Activated T-helper 1 cell treated with anti-CD3 and anti-CD28 coated beads, Interleukin-12 subunit alpha, Interleukin-12 subunit beta, Interleukin-2, Interleukin-4 antibody, amounts not matched to agents 30 ng/mL and 10 ng/mL and 1 ng/mL, durations not matched to agents 14 hours and 24 hours and 36 hours (primary cell): ENCODE measurements around the gene TUFT1. TPM values are rescaled to one million over a fixed set of nuclear protein-coding genes. Genes with fewer than 3 reads are reported as not detected.

ENCODE experiments used
- DNase-seq: peaks from one replicate; pipeline ENCODE4 v3.0.0; 2021; ENCODE audit warnings: low spot score
- H3K27ac Mint-ChIP-seq: one replicate; pipeline ENCODE4 v1.8.0; 2021; ENCODE audit warnings: mild to moderate bottlenecking, mixed read lengths
- H3K27me3 Mint-ChIP-seq: one replicate; pipeline ENCODE4 v1.8.0; 2022; ENCODE audit warnings: mild to moderate bottlenecking, moderate library complexity, mixed read lengths; ENCODE audit not compliant: insufficient read depth
- H3K36me3 Mint-ChIP-seq: one replicate; pipeline ENCODE4 v1.8.0; 2021; ENCODE audit warnings: low read depth, mixed read lengths
- H3K4me1 Mint-ChIP-seq: one replicate; pipeline ENCODE4 v1.8.0; 2021; ENCODE audit warnings: low read depth, mixed read lengths
- H3K4me3 Mint-ChIP-seq: one replicate; pipeline ENCODE4 v1.8.0; 2021; ENCODE audit warnings: mild to moderate bottlenecking, moderate library complexity, mixed read lengths
- H3K9me3 Mint-ChIP-seq: one replicate; pipeline ENCODE4 v1.8.0; 2021; ENCODE audit warnings: mixed read lengths
- intact Hi-C: fragments of 100-400 bp; cut with micrococcal nuclease; formaldehyde crosslinking; loops from one replicate; pipeline ENCODE4 v1.15.1; 2024
- total RNA-seq: library from RNA; stranded (reverse); gene quantifications from 2 replicates; pipeline ENCODE4 v1.2.3, GENCODE V29; 2022

Gene TUFT1
- total RNA-seq, 1 donor from 2014 or later, result 1.9 TPM

DNA sequence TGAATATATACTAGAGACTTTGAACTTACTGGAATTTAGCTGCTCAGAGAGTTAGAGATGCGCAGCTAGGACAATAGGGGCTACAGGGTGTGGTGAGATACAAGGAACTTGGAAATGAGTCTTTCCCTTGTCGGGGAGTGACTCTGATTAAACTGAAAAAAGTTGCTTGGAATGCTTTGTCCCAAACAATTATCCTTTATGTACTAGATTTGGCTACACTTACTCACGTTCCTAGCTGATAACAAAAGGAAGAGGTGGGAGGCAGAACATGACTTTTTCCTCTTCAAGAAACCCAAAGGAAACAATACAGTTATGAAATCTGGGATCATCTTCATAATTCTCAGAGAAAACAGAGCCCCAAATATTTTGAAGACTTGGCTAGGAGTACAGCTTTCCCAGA, 35.9 kb upstream of the TUFT1 start:
- H3K36me3 Mint-ChIP-seq, result no peaks in the 10 kb centered on the region
- intact Hi-C loops, result no loop called here

GRCh38 chr1:151504759-151505158, 35.4 kb upstream of the TUFT1 start:
- Mint-ChIP-seq H3K27me3 (peaks cover 20% of the 10 kb centered on the region), H3K27ac (no peak overlapping the region), H3K36me3 (no peaks in the 10 kb centered on the region), H3K4me3 (no peak overlapping the region), H3K4me1 (no peaks in the 10 kb centered on the region), H3K9me3 (no peaks in the 10 kb centered on the region)
- intact Hi-C loops, result no loop called here
- DNase-seq, result no peak

More for the DNA sequence above, 35.9 kb upstream of the TUFT1 start:
- H3K27ac Mint-ChIP-seq, result no peak overlapping the region
- H3K27me3 Mint-ChIP-seq, result peaks cover 20% of the 10 kb centered on the region
- H3K4me3 Mint-ChIP-seq, result no peak overlapping the region
- no peaks in the 10 kb centered on the region for H3K9me3 Mint-ChIP-seq
- DNase-seq, result no peak
- H3K4me1 Mint-ChIP-seq, result no peaks in the 10 kb centered on the region

GRCh38 chr1:151508833-151509232, 31.3 kb upstream of the TUFT1 start:
- intact Hi-C loops, result no loop called here
- no peak overlapping the region for H3K4me3 Mint-ChIP-seq
- no peak overlapping the region for H3K27ac Mint-ChIP-seq
- no peak for DNase-seq
- no peaks in the 10 kb centered on the region for H3K36me3 Mint-ChIP-seq
- H3K27me3 Mint-ChIP-seq, result peaks cover 28% of the 10 kb centered on the region
- no peaks in the 10 kb centered on the region for H3K9me3 Mint-ChIP-seq
- H3K4me1 Mint-ChIP-seq, result peaks cover 27% of the 10 kb centered on the region

DNA sequence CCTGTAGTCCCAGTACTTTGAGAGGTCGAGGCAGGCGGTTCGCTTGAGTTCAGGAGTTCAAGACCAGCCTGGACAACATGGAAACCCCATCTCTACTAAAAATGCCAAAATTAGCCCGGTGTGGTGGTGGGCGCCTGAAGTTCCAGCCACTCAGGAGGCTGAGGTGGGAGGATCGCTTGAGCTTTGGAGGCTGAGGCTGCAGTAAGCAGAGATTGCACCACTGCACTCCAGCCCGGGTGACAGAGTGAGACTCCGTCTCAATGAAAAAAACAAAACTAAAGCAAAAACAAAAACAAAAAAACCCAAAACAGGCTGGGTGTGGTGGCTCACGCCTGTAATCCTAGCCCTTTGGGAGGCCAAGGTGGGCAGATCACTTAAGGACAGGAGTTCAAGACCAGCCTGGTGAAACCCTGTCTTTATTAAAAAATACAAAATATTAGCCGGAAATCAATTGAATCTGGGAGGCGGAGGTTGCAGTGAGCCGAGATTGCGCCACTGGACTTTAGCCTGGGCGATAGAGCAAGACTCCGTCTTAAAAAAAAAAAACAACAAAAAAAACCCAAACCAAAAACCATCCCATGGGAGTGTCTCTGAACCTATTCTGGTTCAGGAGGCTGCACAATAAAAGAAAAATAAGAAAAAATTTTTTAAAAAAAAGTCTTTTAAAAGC, 30.6 kb upstream of the TUFT1 start:
- no peak overlapping the region for H3K27ac Mint-ChIP-seq
- H3K36me3 Mint-ChIP-seq, result no peaks in the 10 kb centered on the region
- DNase-seq, result no peak
- peaks cover 32% of the 10 kb centered on the region for H3K4me1 Mint-ChIP-seq
- intact Hi-C loops, result loop anchor here (2.0 kb wide), 1 partner anchor 65 kb away; no protein-coding TSS in a partner anchor
- H3K27me3 Mint-ChIP-seq, result peaks cover 28% of the 10 kb centered on the region
- no peak overlapping the region for H3K4me3 Mint-ChIP-seq
- no peaks in the 10 kb centered on the region for H3K9me3 Mint-ChIP-seq

DNA sequence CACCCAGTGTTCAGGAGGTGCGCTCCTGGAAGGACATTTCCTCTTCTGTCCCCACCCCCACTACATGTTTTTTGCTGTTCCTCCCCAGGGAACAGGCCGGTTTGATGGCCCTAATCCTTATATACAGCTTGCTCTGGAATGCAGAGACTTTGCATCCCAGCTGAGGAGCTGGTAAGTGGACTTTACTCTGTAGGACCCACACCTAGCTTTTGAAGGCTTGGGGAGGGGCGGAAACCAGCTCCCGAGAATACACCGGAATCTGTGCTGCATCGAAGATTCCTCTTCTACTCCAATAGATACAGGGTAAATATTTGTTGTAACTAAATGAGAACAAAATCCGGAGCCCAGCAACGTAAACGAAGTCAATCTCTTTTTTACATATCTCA, 30.1 kb upstream of the TUFT1 start:
- Mint-ChIP-seq H3K27ac (no peak overlapping the region), H3K27me3 (peaks cover 28% of the 10 kb centered on the region), H3K9me3 (no peaks in the 10 kb centered on the region), H3K4me1 (peaks cover 32% of the 10 kb centered on the region), H3K4me3 (peak overlapping the region; percentile 85), H3K36me3 (no peaks in the 10 kb centered on the region)
- intact Hi-C loops, result loop anchor here (2.0 kb wide), 1 partner anchor 65 kb away; no protein-coding TSS in a partner anchor
- no peak for DNase-seq

GRCh38 chr1:151510614-151510956, 29.5 kb upstream of the TUFT1 start:
- Mint-ChIP-seq H3K4me1 (peaks cover 32% of the 10 kb centered on the region), H3K36me3 (no peaks in the 10 kb centered on the region), H3K4me3 (peak overlapping the region; percentile 85), H3K27ac (peak overlapping the region; percentile 47), H3K9me3 (no peaks in the 10 kb centered on the region), H3K27me3 (peaks cover 24% of the 10 kb centered on the region)
- no peak for DNase-seq
- intact Hi-C loops, result loop anchor here (2.0 kb wide), 1 partner anchor 66 kb away; no protein-coding TSS in a partner anchor

- no peaks in the 10 kb centered on the region for H3K9me3 Mint-ChIP-seq
- peaks cover 32% of the 10 kb centered on the region for H3K4me1 Mint-ChIP-seq
- H3K27me3 Mint-ChIP-seq, result peaks cover 21% of the 10 kb centered on the region
- peak within 1 kb of the TSS; percentile 47 for H3K27ac Mint-ChIP-seq
- H3K36me3 Mint-ChIP-seq, result no peaks in the 10 kb centered on the region
- peak within 1 kb of the TSS; percentile 85 for H3K4me3 Mint-ChIP-seq
- DNase-seq, result peak; percentile 85
- intact Hi-C loops, result loop anchor here (1.0 to 2.0 kb wide), 3 partner anchors 29 to 66 kb away; partner anchors contain the start of gene TUFT1
These were observed 29.0 kb upstream of the TUFT1 start, which contains the start of gene CGN for GRCh38 chr1:151510957-151511635. Gene CGN, plus strand, starts transcription at chr1:151511387. Its CDS starts 7,133 bp downstream, at chr1:151518520.

GRCh38 chr1:151511636-151512215, 28.4 kb upstream of the TUFT1 start:
- DNase-seq, result peak; percentile 6
- Mint-ChIP-seq H3K4me3 (peak overlapping the region; percentile 76), H3K9me3 (no peaks in the 10 kb centered on the region), H3K27me3 (peaks cover 17% of the 10 kb centered on the region), H3K4me1 (peaks cover 32% of the 10 kb centered on the region), H3K36me3 (no peaks in the 10 kb centered on the region), H3K27ac (no peak overlapping the region)
- intact Hi-C loops, result loop anchor here (1.0 to 2.0 kb wide), 3 partner anchors 29 to 67 kb away; partner anchors contain the start of gene TUFT1

DNA sequence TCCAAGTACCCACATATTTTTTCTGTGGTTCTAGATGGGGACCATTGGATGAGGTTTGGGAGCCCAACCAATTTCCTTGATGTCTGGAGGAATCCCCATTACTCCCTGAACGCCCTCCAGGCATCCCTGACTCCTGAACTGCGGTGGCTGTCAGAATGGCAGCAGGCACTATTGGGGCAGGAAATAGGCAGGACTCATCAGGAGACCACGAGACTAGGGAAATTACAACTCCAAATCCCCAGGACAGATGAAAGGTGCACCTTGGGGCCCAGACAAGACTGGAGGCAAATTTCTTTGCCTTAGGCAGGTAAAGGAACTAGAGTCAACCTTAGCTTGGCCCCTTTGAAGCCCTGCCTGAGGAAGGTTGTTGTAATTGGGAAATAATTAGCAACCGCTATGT, 27.8 kb upstream of the TUFT1 start:
- H3K4me3 Mint-ChIP-seq, result peak overlapping the region; percentile 76
- intact Hi-C loops, result no loop called here
- no peak overlapping the region for H3K27ac Mint-ChIP-seq
- no peak for DNase-seq
- H3K9me3 Mint-ChIP-seq, result no peaks in the 10 kb centered on the region
- H3K36me3 Mint-ChIP-seq, result no peaks in the 10 kb centered on the region
- peaks cover 32% of the 10 kb centered on the region for H3K4me1 Mint-ChIP-seq
- peaks cover 15% of the 10 kb centered on the region for H3K27me3 Mint-ChIP-seq

DNA sequence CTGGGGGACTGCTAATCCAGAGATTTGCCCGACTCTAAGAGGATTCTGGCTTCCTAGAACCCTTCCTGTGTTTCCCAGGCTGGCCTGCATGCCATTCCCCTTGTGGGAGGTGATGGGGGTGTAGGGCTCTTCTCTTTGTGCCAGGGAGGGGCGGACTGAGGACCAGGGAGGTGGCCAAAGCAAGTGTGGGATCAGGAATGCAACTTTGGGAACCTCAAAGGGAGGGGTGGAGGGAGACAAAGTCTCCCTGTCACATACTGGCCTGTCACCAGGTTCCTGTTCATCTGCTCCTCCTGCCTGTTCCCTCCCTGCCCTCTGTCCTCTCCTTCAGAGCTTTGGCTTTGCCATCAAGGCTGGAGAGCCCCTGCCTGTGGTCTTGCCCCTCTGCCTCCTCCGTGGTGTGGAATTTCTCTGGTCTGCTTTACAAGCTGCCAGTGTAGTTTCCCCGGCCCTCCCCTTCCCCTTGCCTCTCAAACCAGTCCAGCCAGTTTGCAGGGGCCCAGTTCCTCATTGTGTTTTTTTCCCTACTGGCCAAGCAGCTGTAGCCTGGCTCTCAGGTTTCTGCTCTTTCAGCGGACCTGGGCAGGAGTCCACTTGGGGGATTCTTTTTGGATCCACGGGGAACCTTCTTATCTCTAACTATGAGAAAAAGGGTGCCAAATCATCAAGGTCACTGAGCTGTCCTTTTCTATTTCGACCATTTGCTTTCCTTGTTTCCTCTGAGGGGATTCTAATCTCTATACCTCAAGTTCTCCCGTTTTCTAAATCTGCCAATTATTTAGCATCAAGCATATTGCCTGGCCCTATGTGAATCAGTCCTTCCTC, 27.1 kb upstream of the TUFT1 start:
- peaks cover 32% of the 10 kb centered on the region for H3K4me1 Mint-ChIP-seq
- no peak overlapping the region for H3K27ac Mint-ChIP-seq
- peak overlapping the region; percentile 27 for H3K4me3 Mint-ChIP-seq
- no peaks in the 10 kb centered on the region for H3K36me3 Mint-ChIP-seq
- peaks cover 15% of the 10 kb centered on the region for H3K27me3 Mint-ChIP-seq
- DNase-seq, result no peak
- intact Hi-C loops, result no loop called here
- H3K9me3 Mint-ChIP-seq, result no peaks in the 10 kb centered on the region

- Mint-ChIP-seq H3K9me3 (no peaks in the 10 kb centered on the region), H3K4me1 (peaks cover 32% of the 10 kb centered on the region)
These were observed 26.4 kb upstream of the TUFT1 start for GRCh38 chr1:151513626-151514121.

GRCh38 chr1:151514366-151514765, 25.7 kb upstream of the TUFT1 start:
- Mint-ChIP-seq H3K27ac (no peak overlapping the region), H3K9me3 (no peaks in the 10 kb centered on the region), H3K4me3 (no peak overlapping the region), H3K27me3 (peaks cover 15% of the 10 kb centered on the region), H3K4me1 (peaks cover 32% of the 10 kb centered on the region), H3K36me3 (no peaks in the 10 kb centered on the region)
- DNase-seq, result no peak
- intact Hi-C loops, result no loop called here

More at GRCh38 chr1:151513626-151514121, 26.4 kb upstream of the TUFT1 start:
- Mint-ChIP-seq H3K36me3 (no peaks in the 10 kb centered on the region), H3K27ac (no peak overlapping the region), H3K27me3 (peaks cover 15% of the 10 kb centered on the region), H3K4me3 (peak overlapping the region; percentile 27)
- intact Hi-C loops, result no loop called here
- no peak for DNase-seq
